Measurements from ENCODE around the gene SAXO2. TPM values are rescaled to one million over a fixed set of nuclear protein-coding genes. Genes with fewer than 3 reads are reported as not detected.
A peak's percentile ranks its signal among the peaks of the same experiment; 100 is the strongest.
"Not testable (repeated sequence)": the region's sequence is repeated elsewhere in the genome, so short reads cannot be mapped to it uniquely, and the experiment has no call there.

SAXO2 gene
- total and polyA plus RNA-seq, 7 donors, result 0.23 to 4.8 (median 1.2) TPM; not detected in 1

DNA sequence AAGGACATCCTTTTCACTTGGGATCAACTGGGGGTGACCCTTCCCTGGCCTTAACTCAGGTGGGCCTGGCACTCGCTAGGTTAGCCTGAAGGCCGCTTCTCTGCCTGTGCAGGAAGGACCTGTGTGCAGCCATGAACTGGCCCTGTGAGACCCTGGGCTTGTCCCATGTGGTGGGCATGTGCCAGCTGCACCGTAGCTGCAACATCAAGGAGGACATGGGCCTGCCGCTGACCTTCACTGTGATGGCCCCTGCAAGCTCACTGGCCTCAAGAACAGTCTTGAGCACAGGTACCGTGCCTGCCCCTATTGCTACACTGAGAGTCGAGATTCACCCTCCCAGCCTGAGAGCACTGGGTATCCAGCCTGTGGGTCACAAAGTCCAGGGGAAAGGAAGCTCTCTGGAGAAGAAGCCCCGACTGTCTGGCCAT is 43.0 kb downstream of the SAXO2 start:
- H3K4me3 ChIP-seq, result no peak overlapping the region

GRCh38 chr15:82306791-82307713 is 44.4 kb downstream of the SAXO2 start:
- Histone ChIP-seq H3K4me3 (no peak overlapping the region), H3K36me3 (no peaks in the 10 kb centered on the region), H3K4me1 (no peaks in the 10 kb centered on the region), H3K27ac (no peak overlapping the region), H3K9me3 (peaks cover 0 to 3% (median 0%) of the 10 kb centered on the region in 4 donors), H3K27me3 (no peaks in the 10 kb centered on the region)
- 87% methylated on average over 16 of the region's 16 CpGs for WGBS, 2 donors
- peak; percentile 26 for DNase-seq
- TF ChIP-seq POLR2A (IDR thresholded peaks at IDR 0.05) (no peak), POLR2AphosphoS5 (IDR thresholded peaks at IDR 0.05) (no peak), EP300 (IDR thresholded peaks at IDR 0.05) (no peak)
- TF ChIP-seq, protein P1, sequence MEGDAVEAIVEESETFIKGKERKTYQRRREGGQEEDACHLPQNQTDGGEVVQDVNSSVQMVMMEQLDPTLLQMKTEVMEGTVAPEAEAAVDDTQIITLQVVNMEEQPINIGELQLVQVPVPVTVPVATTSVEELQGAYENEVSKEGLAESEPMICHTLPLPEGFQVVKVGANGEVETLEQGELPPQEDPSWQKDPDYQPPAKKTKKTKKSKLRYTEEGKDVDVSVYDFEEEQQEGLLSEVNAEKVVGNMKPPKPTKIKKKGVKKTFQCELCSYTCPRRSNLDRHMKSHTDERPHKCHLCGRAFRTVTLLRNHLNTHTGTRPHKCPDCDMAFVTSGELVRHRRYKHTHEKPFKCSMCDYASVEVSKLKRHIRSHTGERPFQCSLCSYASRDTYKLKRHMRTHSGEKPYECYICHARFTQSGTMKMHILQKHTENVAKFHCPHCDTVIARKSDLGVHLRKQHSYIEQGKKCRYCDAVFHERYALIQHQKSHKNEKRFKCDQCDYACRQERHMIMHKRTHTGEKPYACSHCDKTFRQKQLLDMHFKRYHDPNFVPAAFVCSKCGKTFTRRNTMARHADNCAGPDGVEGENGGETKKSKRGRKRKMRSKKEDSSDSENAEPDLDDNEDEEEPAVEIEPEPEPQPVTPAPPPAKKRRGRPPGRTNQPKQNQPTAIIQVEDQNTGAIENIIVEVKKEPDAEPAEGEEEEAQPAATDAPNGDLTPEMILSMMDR (IDR thresholded peaks at IDR 0.05), result no peak
- intact Hi-C loops (cut with DNase I), result no loop called here

More for the DNA sequence above, 43.0 kb downstream of the SAXO2 start:
- peak; percentile 56 for DNase-seq
- TF ChIP-seq POLR2AphosphoS5 (IDR thresholded peaks at IDR 0.05), result no peak
- TF ChIP-seq, protein P1 (IDR thresholded peaks at IDR 0.05), result no peak
- no peak for TF ChIP-seq EP300 (IDR thresholded peaks at IDR 0.05)
- TF ChIP-seq POLR2A (IDR thresholded peaks at IDR 0.05), result no peak
- no peaks in the 10 kb centered on the region for H3K36me3 ChIP-seq
- no peaks in the 10 kb centered on the region for H3K4me1 ChIP-seq
- no peaks in the 10 kb centered on the region for H3K27me3 ChIP-seq
- 87 to 91% methylated on average over 7 of the region's 7 CpGs for WGBS, 2 donors
- H3K9me3 ChIP-seq, result peaks cover 0 to 3% (median 0%) of the 10 kb centered on the region in 4 donors
- intact Hi-C loops (cut with DNase I), result no loop called here
- H3K27ac ChIP-seq, result no peak overlapping the region

DNA sequence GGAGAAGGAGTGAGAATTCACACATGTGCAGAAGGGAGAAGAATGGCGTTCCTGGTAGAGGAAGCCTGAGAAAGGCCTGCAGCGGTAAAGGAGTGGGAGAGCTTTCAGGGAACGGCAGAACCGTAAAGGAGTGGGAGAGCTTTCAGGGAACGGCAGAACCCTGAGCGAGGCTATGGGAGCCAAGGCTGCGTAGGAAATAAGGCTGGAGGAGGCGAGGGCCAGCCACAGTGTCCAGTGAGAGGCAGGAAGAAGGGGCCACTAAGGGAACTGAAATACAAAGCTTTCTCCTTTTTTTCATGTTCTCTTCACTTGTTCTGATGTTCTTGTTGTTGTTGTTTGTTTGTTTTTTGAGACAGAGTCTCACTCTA is 45.1 kb downstream of the SAXO2 start:
- Histone ChIP-seq H3K27ac (no peak overlapping the region), H3K36me3 (no peaks in the 10 kb centered on the region), H3K9me3 (peaks cover 0 to 3% (median 0%) of the 10 kb centered on the region in 4 donors), H3K27me3 (no peaks in the 10 kb centered on the region), H3K4me1 (no peaks in the 10 kb centered on the region), H3K4me3 (no peak overlapping the region)
- WGBS, 2 donors, result 91 to 95% methylated on average over 7 to 8 of the region's 8 CpGs
- no peak for DNase-seq
- no peak for TF ChIP-seq POLR2AphosphoS5 (IDR thresholded peaks at IDR 0.05)
- TF ChIP-seq POLR2A (IDR thresholded peaks at IDR 0.05), result no peak
- TF ChIP-seq EP300 (IDR thresholded peaks at IDR 0.05), result no peak
- TF ChIP-seq, protein P1 (IDR thresholded peaks at IDR 0.05), result no peak
- intact Hi-C loops (cut with DNase I), result no loop called here

- Histone ChIP-seq H3K27me3 (no peaks in the 10 kb centered on the region), H3K27ac (no peak overlapping the region), H3K9me3 (peaks cover 0 to 3% (median 0%) of the 10 kb centered on the region in 4 donors), H3K36me3 (no peaks in the 10 kb centered on the region), H3K4me1 (no peaks in the 10 kb centered on the region), H3K4me3 (no peak overlapping the region)
- no peak for DNase-seq
- TF ChIP-seq EP300 (IDR thresholded peaks at IDR 0.05), result no peak
- no peak for TF ChIP-seq POLR2A (IDR thresholded peaks at IDR 0.05)
- TF ChIP-seq, protein P1 (IDR thresholded peaks at IDR 0.05), result no peak
- TF ChIP-seq POLR2AphosphoS5 (IDR thresholded peaks at IDR 0.05), result no peak
- WGBS, 2 donors, result 76 to 91% methylated on average over 2 of the region's 2 CpGs
- intact Hi-C loops (cut with DNase I), result no loop called here
Measured at GRCh38 chr15:82309802-82310201, 47.2 kb downstream of the SAXO2 start.

DNA sequence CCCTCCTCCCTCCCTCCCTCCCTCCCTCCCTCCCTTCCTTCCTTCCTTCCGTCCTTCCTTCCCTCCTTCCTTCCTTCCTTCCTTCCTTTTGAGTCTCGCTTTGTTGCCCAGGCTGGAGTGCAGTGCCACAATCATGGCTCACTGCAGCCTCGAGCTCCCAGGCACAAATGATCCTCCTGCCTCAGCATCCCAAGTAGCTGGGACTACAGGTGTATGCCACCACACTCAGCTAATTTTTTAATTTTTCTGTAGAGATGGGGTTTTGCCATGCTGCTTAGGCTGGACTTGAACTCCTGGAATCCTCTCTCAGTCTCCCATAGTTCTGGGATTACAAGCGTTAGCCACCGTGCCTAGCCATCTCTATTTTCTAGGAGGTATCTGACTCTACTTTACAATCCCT is 48.7 kb downstream of the SAXO2 start:
- WGBS, 2 donors, result 84 to 93% methylated on average over 4 of the region's 5 CpGs

More for the DNA sequence above, 48.7 kb downstream of the SAXO2 start:
- intact Hi-C loops (cut with DNase I); H3K9me3 ChIP-seq; H3K4me1 ChIP-seq; H3K27ac ChIP-seq; H3K36me3 ChIP-seq; H3K27me3 ChIP-seq; H3K4me3 ChIP-seq; DNase-seq: not testable (repeated sequence)

Data from sigmoid colon (tissue), 7 donors.